ENCODE measurements around the gene CH25H. TPM values are rescaled to one million over a fixed set of nuclear protein-coding genes. Genes with fewer than 3 reads are reported as not detected.
"Not testable (repeated sequence)": the region's sequence is repeated elsewhere in the genome, so short reads cannot be mapped to it uniquely, and the experiment has no call there.

CH25H gene
- polyA plus RNA-seq, 1 of the 3 experiments (the other 2 are of a cell fraction): not detected

DNA sequence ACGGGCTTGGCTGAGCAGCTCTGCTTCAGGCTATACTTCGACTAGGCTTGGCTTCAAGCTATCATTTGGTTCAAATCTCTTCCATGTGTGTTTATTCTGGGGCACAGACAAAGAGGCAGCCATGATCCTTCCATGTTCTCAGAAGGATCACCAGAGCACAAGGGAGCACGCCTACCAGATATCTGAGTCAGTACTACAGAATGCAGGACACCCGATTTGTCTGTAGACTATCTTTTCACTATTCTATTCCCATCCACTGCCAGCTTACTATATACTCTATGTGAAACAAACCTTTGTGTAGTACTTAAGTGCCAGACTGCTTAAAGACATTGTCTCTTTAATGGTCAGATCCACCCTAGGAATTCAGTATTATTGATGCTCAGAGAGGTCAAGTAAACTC is 35.1 kb downstream of the CH25H start:
- Histone ChIP-seq H3K4me1 (ENCODE audit: control insufficient read depth in 1 of 2, insufficient read depth in 2 of 2, low read depth in 1 of 2, low read length in 1 of 2) (no peaks in the 10 kb centered on the region), H3K9me2 (peaks cover 4% of the 10 kb centered on the region; the same call in 1 of the 2 replicates), H4K20me1 (ENCODE audit: insufficient read depth) (no peaks in the 10 kb centered on the region), H3K4me2 (no peak overlapping the region), H2AFZ (ENCODE audit: low read depth) (no peak overlapping the region), H3K79me2 (ENCODE audit: insufficient read depth) (no peaks in the 10 kb centered on the region), H3F3A (replicated peaks; ENCODE audit: insufficient read depth) (no peaks in the 10 kb centered on the region), H3K27me3 (ENCODE audit: insufficient read depth) (no peaks in the 10 kb centered on the region; the same call in none of the 2 replicates), H3K9me3 (no peaks in the 10 kb centered on the region), H3K4me3 (ENCODE audit: low read depth in 2 of 2, low read length in 1 of 2) (no peak overlapping the region), H3K36me3 (replicated peaks in 1 of 2; ENCODE audit: control insufficient read depth in 1 of 2, insufficient read depth in 2 of 2, low read length in 1 of 2) (no peaks in the 10 kb centered on the region), H3K9ac (no peak overlapping the region), H3K27ac (ENCODE audit: low read depth in 2 of 2, low read length in 1 of 2) (no peak overlapping the region)
- WGBS (ENCODE audit: low lambda C conversion rate): 62% methylated on average over 4 of the region's 4 CpGs
- no peak for DNase-seq
- CTCF ChIA-PET: interaction anchor here (1.4 kb wide), 1 partner anchor 16 kb away, joined by 3 read pairs; no protein-coding TSS in a partner anchor
- TF ChIP-seq GABPA (IDR thresholded peaks at IDR 0.05; ENCODE audit: low read depth): no peak
- TF ChIP-seq, protein P1, sequence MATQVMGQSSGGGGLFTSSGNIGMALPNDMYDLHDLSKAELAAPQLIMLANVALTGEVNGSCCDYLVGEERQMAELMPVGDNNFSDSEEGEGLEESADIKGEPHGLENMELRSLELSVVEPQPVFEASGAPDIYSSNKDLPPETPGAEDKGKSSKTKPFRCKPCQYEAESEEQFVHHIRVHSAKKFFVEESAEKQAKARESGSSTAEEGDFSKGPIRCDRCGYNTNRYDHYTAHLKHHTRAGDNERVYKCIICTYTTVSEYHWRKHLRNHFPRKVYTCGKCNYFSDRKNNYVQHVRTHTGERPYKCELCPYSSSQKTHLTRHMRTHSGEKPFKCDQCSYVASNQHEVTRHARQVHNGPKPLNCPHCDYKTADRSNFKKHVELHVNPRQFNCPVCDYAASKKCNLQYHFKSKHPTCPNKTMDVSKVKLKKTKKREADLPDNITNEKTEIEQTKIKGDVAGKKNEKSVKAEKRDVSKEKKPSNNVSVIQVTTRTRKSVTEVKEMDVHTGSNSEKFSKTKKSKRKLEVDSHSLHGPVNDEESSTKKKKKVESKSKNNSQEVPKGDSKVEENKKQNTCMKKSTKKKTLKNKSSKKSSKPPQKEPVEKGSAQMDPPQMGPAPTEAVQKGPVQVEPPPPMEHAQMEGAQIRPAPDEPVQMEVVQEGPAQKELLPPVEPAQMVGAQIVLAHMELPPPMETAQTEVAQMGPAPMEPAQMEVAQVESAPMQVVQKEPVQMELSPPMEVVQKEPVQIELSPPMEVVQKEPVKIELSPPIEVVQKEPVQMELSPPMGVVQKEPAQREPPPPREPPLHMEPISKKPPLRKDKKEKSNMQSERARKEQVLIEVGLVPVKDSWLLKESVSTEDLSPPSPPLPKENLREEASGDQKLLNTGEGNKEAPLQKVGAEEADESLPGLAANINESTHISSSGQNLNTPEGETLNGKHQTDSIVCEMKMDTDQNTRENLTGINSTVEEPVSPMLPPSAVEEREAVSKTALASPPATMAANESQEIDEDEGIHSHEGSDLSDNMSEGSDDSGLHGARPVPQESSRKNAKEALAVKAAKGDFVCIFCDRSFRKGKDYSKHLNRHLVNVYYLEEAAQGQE (IDR thresholded peaks at IDR 0.05; ENCODE audit: low read depth, low read length): no peak
- no peak for TF ChIP-seq YY1 (IDR thresholded peaks at IDR 0.05; ENCODE audit: low read depth)
- no peak for TF ChIP-seq SMC3 (IDR thresholded peaks at IDR 0.05; ENCODE audit: low read depth, low read length)
- TF ChIP-seq RXRA (IDR thresholded peaks at IDR 0.05; ENCODE audit: borderline replicate concordance, low read depth): no peak
- POLR2A ChIA-PET: no interaction called here

DNA sequence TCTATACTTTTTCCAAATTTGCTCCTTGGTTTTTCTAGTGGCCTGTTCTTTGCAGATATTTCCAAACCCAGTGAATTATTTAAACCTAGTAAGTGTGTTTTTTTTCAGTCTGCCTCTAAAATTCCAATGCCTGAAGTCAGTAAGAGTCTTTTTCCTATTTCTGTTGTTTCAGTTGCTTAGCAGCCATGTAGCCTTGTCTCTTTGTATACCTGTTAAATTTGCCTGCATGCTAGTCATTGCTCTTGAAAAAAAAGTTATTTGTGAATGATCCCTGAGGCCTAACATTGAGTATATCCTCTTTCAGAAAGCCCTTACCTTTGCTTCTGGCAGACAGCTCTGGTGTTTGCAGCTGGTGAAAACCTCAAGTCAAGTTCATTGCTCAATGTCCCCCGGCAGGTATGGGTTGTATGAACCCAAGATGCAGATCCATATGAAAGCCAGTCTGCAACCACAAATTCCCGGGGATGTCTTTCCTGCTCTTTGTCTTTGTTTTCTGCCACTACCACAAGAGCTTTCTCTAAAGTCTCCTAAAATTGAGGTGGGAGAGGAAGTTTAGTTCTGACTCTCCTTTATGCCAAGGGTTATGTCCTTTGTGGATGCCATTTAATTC is 35.7 kb downstream of the CH25H start:
- POLR2A ChIA-PET: no interaction called here
- Histone ChIP-seq H3K36me3 (replicated peaks in 1 of 2; ENCODE audit: control insufficient read depth in 1 of 2, insufficient read depth in 2 of 2, low read length in 1 of 2) (no peaks in the 10 kb centered on the region), H3K79me2 (ENCODE audit: insufficient read depth) (no peaks in the 10 kb centered on the region), H3K9me2 (peaks cover 4% of the 10 kb centered on the region; the same call in 1 of the 2 replicates), H3K4me1 (ENCODE audit: control insufficient read depth in 1 of 2, insufficient read depth in 2 of 2, low read depth in 1 of 2, low read length in 1 of 2) (no peaks in the 10 kb centered on the region), H4K20me1 (ENCODE audit: insufficient read depth) (no peaks in the 10 kb centered on the region), H3F3A (replicated peaks; ENCODE audit: insufficient read depth) (no peaks in the 10 kb centered on the region), H3K4me2 (no peak overlapping the region), H3K9me3 (no peaks in the 10 kb centered on the region), H3K27ac (ENCODE audit: low read depth in 2 of 2, low read length in 1 of 2) (no peak overlapping the region), H3K27me3 (ENCODE audit: insufficient read depth) (no peaks in the 10 kb centered on the region; the same call in none of the 2 replicates), H3K9ac (no peak overlapping the region), H3K4me3 (ENCODE audit: low read depth in 2 of 2, low read length in 1 of 2) (no peak overlapping the region), H2AFZ (ENCODE audit: low read depth) (no peak overlapping the region)
- DNase-seq: no peak
- TF ChIP-seq MXI1 (IDR thresholded peaks at IDR 0.05; ENCODE audit: low read depth, low read length) (no peak), GABPA (IDR thresholded peaks at IDR 0.05; ENCODE audit: low read depth) (no peak), EZH2phosphoT487 (IDR thresholded peaks at IDR 0.05; ENCODE audit: borderline replicate concordance, low read depth) (no peak), MEF2A (IDR thresholded peaks at IDR 0.05; ENCODE audit: borderline replicate concordance, low read depth) (no peak), FOXM1 (IDR thresholded peaks at IDR 0.05; ENCODE audit: low read depth) (no peak)
- 76% methylated on average over 2 of the region's 2 CpGs for WGBS (ENCODE audit: low lambda C conversion rate)
- CTCF ChIA-PET: interaction anchor here (1.2 to 1.4 kb wide), 2 partner anchors 16 to 46 kb away, joined by 3 read pairs; no protein-coding TSS in a partner anchor

DNA sequence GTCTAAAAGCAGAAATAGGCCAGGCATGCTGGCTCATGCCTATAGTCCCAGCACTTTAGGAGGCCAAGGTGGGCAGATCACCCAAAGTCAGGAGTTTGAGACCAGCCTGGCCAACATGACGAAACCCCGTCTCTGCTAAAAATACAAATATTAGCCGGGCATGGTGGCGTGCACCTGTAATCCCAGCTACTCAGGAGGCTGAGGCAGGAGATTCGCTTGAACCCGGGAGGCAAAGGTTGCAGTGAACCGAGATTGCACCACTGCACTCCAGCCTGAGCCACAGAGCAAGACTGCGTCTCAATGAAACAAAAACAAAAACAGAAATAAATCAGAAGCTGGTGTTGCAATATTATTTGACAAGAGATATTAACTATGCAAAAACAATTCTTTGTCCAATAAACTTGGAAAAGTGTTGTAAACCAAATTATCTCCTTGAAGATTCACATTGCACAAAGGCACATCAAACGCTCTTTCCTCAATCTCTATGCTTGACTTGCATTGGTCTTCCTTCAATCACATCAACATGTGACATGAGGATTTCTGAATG is 38.7 kb downstream of the CH25H start:
- H3K9ac ChIP-seq; H3K27ac ChIP-seq (ENCODE audit: low read depth in 2 of 2, low read length in 1 of 2); DNase-seq; H3K36me3 ChIP-seq (replicated peaks in 1 of 2; ENCODE audit: control insufficient read depth in 1 of 2, insufficient read depth in 2 of 2, low read length in 1 of 2); POLR2A ChIA-PET; H3K79me2 ChIP-seq (ENCODE audit: insufficient read depth); H3K4me2 ChIP-seq; H3F3A ChIP-seq (replicated peaks; ENCODE audit: insufficient read depth); H2AFZ ChIP-seq (ENCODE audit: low read depth); H3K4me3 ChIP-seq (ENCODE audit: low read depth in 2 of 2, low read length in 1 of 2); H3K9me2 ChIP-seq; H3K9me3 ChIP-seq; H3K27me3 ChIP-seq (ENCODE audit: insufficient read depth); H3K4me1 ChIP-seq (ENCODE audit: control insufficient read depth in 1 of 2, insufficient read depth in 2 of 2, low read depth in 1 of 2, low read length in 1 of 2); H4K20me1 ChIP-seq (ENCODE audit: insufficient read depth): not testable (repeated sequence)
- WGBS (ENCODE audit: low lambda C conversion rate): 73% methylated on average over 9 of the region's 9 CpGs
- CTCF ChIA-PET: interaction anchor here (0.9 to 1.5 kb wide), 3 partner anchors 9 to 138 kb away, joined by 3 to 4 read pairs (median 3); no protein-coding TSS in a partner anchor
